T47D (cell line): ENCODE data around the gene BEX5.

Experiments used
- DNase-seq, 2 experiments: peaks; one replicate each; pipeline versions ENCODE4 v3.0.0 to v3.0.0-alpha.2; 2011 to 2012; ENCODE audit warnings: low read depth in 1 of 2, low spot score in 1 of 2
- JUND ChIP-seq: IDR thresholded peaks from 2 replicates; pipeline ENCODE4 v1.6.1; 2012; ENCODE audit warnings: low read depth
- in situ Hi-C: cut with HindIII; loops from 2 replicates; pipeline ENCODE4 v1.10.0; 2016; ENCODE audit warnings: low sequenced_read_pairs, low pct_unique_long_range_greater_than_20kb

BEX5 gene

GRCh38 chrX:102115748-102116147 is 40.0 kb downstream of the BEX5 start:
- in situ Hi-C loops = no loop called here
- DNase-seq = no peak
- TF ChIP-seq JUND = no peak

GRCh38 chrX:102113367-102113766 is 42.4 kb downstream of the BEX5 start:
- TF ChIP-seq JUND = no peak
- no peak for DNase-seq
- in situ Hi-C loops = no loop called here
